ENCODE data around the gene ZNF581.

- TF ChIP-seq, protein P1, sequence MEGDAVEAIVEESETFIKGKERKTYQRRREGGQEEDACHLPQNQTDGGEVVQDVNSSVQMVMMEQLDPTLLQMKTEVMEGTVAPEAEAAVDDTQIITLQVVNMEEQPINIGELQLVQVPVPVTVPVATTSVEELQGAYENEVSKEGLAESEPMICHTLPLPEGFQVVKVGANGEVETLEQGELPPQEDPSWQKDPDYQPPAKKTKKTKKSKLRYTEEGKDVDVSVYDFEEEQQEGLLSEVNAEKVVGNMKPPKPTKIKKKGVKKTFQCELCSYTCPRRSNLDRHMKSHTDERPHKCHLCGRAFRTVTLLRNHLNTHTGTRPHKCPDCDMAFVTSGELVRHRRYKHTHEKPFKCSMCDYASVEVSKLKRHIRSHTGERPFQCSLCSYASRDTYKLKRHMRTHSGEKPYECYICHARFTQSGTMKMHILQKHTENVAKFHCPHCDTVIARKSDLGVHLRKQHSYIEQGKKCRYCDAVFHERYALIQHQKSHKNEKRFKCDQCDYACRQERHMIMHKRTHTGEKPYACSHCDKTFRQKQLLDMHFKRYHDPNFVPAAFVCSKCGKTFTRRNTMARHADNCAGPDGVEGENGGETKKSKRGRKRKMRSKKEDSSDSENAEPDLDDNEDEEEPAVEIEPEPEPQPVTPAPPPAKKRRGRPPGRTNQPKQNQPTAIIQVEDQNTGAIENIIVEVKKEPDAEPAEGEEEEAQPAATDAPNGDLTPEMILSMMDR (IDR thresholded peaks at IDR 0.05) = no peak
- TF ChIP-seq POLR2A (IDR thresholded peaks at IDR 0.05) = no peak
Measured at GRCh38 chr19:55617426-55617825, 26.0 kb upstream of the ZNF581 start.

Data from heart left ventricle (tissue), 13 donors.